NCI-H187 (cell line): Measurements from ENCODE around the gene PCDHGA3.
"Not testable (repeated sequence)": the region's sequence is repeated elsewhere in the genome, so short reads cannot be mapped to it uniquely, and the experiment has no call there.

Experiments used
- DNase-seq, 2 experiments: peaks; one replicate each; lab custom pipeline; 2025; lab: John Stamatoyannopoulos, UW

Gene PCDHGA3

DNA sequence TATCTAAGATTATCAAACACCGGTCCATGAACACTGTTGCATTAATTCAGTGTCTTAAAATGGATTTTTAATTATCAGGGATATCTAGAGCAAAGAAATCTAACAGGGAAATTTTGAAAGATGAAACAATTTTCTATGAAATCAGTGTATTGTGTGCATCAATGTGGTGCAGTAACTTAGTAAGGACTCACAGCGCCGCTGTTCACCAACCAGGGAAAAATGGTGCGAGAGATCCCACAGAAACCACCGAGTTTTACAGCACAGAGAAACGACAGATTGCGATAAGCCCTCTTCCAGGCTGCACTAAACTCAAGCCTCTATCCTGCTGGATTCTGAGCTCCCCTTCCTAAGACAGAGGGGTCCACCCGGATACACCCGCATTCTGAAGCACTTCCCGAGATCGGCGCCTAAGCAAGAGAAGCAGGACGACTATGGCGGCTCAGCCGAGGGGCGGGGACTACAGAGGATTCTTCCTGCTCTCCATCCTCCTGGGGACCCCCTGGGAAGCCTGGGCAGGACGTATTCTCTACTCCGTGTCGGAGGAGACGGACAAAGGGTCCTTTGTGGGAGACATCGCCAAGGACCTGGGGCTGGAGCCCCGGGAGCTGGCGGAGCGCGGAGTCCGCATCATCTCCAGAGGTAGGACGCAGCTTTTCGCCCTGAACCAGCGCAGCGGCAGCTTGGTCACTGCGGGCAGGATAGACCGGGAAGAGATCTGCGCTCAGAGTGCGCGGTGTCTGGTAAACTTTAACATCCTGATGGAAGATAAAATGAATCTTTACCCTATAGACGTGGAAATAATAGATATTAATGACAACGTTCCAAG, 39.1 kb downstream of the PCDHGA3 start, which contains the start of gene PCDHGA7:
PCDHGA7 (plus strand) TSS at position 274 of the 826 bp plus-strand sequence; CDS start at position 432, 158 bp downstream.
- DNase-seq: no peak

DNA sequence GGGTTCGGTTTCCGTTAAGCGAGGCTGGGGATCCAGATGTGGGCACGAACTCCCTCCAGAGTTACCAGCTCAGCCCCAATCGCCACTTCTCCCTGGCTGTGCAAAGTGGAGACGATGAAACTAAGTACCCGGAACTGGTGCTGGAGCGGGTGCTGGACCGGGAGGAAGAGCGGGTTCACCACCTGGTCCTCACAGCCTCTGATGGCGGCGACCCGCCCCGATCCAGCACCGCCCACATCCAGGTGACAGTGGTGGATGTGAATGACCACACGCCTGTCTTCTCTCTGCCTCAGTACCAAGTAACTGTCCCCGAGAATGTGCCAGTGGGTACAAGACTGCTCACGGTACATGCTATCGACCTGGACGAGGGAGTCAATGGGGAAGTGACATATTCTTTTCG, 39.7 kb downstream of the PCDHGA3 start:
- no peak for DNase-seq

DNA sequence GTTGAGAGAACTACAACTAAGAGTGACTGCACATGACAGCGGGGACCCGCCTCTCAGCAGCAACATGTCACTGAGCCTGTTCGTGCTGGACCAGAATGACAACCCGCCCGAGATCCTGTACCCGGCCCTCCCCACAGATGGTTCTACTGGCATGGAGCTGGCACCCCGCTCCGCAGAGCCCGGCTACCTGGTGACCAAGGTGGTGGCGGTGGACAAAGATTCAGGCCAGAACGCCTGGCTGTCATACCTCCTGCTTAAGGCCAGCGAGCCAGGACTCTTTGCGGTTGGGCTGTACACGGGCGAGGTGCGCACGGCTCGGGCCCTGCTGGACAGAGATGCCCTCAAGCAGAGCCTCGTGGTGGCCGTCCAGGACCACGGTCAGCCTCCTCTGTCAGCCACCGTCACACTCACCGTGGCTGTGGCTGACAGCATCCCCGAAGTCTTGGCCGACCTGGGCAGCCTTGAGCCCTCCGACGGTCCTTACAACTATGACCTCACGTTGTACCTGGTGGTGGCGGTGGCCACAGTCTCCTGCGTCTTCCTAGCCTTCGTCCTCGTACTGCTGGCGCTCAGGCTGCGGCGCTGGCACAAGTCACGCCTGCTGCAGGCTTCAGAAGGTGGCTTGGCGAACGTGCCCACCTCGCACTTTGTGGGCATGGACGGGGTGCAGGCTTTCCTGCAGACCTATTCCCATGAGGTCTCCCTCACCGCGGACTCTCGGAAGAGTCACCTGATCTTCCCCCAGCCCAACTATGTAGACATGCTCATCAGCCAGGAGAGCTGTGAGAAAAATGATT, 41.0 kb downstream of the PCDHGA3 start:
- no peak for DNase-seq

DNA sequence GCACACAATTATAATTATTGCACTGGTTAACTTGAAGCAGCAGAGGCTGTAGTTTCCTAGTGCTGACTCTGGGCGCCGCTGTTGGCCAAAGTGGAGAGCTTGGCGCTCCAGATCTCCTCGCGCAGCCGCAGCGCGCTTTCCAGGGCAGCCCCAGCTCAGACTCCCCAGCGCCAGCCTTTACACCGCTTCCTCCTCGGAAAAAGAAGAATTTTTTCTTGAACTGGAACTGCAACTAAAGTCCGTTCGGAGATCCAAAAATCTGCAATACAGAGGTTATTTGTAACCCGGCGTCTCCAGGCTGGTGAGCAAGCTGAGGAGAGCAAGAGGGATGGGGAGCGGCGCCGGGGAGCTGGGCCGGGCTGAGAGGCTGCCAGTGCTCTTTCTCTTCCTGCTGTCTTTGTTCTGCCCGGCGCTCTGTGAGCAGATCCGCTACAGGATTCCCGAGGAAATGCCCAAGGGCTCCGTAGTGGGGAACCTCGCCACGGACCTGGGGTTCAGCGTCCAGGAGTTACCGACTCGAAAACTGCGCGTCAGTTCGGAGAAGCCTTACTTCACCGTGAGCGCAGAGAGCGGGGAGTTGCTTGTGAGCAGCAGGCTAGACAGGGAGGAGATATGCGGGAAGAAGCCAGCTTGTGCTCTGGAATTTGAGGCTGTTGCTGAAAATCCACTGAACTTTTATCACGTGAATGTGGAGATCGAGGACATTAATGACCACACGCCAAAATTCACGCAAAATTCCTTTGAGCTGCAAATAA, 44.1 kb downstream of the PCDHGA3 start, which contains the start of gene PCDHGB4:
PCDHGB4 (plus strand) TSS at position 142 of the 755 bp plus-strand sequence; CDS start at position 329, 187 bp downstream.
- DNase-seq: not testable (repeated sequence)

DNA sequence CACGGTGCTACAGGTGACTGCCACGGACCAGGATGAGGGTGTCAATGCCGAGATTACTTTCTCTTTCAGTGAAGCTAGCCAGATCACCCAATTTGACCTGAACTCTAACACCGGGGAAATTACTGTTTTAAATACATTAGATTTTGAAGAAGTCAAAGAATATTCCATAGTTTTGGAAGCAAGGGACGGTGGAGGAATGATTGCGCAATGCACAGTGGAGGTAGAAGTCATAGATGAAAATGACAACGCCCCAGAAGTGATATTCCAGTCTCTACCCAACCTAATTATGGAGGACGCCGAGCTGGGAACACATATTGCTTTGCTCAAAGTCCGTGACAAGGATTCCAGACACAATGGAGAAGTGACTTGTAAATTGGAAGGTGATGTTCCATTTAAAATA, 45.0 kb downstream of the PCDHGA3 start:
- no peak for DNase-seq

DNA sequence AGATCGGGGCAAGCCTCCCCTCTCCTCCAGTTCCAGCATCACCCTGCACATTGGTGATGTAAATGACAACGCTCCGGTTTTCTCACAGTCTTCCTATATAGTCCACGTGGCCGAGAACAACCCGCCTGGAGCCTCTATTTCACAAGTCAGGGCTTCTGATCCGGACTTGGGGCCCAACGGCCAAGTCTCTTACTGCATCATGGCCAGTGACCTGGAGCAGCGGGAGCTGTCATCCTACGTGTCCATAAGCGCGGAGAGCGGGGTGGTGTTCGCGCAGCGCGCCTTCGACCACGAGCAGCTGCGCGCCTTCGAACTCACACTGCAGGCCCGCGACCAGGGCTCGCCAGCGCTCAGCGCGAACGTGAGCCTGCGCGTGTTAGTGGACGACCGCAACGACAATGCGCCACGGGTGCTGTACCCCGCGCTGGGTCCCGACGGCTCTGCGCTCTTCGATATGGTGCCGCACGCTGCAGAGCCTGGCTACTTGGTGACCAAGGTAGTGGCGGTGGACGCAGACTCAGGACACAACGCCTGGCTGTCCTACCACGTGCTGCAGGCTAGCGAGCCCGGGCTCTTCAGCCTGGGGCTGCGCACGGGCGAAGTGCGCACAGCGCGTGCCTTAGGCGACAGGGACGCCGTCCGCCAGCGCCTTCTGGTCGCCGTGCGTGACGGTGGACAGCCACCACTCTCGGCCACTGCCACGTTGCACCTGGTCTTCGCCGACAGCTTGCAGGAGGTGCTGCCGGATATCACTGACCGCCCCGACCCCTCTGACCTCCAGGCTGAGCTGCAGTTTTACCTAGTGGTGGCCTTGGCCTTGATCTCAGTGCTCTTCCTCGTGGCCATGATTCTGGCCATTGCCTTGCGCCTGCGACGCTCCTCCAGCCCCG, 45.8 kb downstream of the PCDHGA3 start:
- no peak for DNase-seq

DNA sequence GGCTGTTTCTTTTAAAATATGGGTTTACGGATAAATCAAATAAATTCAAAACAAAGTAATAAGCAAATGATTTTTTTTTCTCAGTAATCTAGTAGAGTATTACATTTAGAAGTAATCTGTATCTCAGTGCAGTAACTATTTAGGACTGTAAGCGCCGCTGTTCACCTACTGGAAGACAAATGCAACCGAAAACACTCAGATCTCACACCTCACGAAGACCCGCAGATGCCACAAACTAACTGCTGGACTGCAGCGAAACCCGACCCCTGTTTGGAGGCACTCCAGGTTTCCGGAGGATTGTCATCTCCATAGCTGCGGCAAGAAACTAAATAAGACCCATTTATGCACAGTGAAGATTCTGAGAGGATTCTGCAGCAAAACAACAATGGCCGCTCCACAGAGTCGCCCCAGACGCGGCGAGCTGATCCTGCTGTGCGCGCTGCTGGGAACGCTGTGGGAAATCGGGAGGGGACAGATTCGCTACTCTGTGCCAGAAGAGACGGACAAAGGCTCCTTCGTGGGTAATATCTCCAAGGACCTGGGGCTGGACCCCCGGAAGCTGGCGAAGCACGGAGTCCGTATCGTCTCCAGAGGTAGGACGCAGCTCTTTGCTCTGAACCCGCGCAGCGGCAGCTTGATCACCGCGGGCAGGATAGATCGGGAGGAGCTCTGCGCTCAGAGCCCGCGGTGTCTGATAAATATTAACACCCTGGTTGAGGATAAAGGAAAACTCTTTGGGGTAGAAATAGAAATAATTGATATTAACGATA, 49.0 kb downstream of the PCDHGA3 start, which contains the start of gene PCDHGA8:
PCDHGA8 (plus strand) TSS at position 205 of the 770 bp plus-strand sequence; CDS start at position 386, 181 bp downstream.
- DNase-seq: no peak

DNA sequence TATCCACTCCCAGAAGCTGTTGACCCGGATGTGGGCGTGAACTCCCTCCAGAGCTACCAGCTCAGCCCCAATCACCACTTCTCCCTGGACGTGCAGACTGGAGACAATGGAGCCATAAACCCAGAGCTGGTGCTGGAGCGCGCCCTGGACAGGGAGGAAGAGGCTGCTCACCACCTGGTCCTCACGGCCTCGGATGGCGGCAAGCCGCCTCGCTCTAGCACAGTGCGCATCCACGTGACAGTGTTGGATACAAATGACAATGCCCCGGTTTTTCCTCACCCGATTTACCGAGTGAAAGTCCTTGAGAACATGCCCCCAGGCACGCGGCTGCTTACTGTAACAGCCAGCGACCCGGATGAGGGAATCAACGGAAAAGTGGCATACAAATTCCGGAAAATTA, 49.6 kb downstream of the PCDHGA3 start:
- no peak for DNase-seq

DNA sequence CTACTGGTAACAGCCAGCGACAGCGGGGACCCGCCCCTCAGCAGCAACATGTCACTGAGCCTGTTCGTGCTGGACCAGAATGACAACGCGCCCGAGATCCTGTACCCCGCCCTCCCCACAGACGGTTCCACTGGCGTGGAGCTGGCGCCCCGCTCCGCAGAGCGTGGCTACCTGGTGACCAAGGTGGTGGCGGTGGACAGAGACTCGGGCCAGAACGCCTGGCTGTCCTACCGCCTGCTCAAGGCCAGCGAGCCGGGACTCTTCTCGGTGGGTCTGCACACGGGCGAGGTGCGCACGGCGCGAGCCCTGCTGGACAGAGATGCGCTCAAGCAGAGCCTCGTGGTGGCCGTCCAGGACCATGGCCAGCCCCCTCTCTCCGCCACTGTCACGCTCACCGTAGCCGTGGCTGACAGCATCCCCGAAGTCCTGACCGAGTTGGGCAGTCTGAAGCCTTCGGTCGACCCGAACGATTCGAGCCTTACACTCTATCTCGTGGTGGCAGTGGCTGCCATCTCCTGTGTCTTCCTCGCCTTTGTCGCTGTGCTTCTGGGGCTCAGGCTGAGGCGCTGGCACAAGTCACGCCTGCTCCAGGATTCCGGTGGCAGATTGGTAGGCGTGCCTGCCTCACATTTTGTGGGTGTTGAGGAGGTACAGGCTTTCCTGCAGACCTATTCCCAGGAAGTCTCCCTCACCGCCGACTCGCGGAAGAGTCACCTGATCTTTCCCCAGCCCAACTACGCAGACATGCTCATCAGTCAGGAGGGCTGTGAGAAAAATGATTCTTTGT, 51.0 kb downstream of the PCDHGA3 start:
- DNase-seq: not testable (repeated sequence)
